ENCODE measurements around the gene RBMS1.

DNA sequence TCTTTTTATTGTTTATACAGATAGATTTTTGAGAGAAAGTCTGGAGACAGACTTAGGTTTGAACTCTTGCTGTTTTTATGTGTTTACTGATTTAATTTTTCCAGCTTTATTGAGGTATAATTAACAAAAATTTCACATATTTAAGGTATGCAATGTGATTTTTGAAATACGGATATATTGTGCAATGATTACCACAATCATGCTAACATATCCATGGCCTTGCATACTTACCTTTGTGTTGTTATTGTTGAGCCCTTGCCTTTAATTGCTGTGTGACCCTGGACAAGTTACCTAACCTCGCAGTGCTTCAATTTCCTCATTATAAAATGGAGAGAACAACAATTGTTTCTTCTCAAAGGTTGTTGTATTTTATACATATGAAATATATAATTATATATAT lies 13.9 kb upstream of the RBMS1 start:
- TF ChIP-seq, protein P1, sequence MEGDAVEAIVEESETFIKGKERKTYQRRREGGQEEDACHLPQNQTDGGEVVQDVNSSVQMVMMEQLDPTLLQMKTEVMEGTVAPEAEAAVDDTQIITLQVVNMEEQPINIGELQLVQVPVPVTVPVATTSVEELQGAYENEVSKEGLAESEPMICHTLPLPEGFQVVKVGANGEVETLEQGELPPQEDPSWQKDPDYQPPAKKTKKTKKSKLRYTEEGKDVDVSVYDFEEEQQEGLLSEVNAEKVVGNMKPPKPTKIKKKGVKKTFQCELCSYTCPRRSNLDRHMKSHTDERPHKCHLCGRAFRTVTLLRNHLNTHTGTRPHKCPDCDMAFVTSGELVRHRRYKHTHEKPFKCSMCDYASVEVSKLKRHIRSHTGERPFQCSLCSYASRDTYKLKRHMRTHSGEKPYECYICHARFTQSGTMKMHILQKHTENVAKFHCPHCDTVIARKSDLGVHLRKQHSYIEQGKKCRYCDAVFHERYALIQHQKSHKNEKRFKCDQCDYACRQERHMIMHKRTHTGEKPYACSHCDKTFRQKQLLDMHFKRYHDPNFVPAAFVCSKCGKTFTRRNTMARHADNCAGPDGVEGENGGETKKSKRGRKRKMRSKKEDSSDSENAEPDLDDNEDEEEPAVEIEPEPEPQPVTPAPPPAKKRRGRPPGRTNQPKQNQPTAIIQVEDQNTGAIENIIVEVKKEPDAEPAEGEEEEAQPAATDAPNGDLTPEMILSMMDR (IDR thresholded peaks at IDR 0.05): no peak
- no peak for TF ChIP-seq POLR2A (IDR thresholded peaks at IDR 0.05)
